Measurements from ENCODE around the gene CRYBG3. TPM values are rescaled to one million over a fixed set of nuclear protein-coding genes. Genes with fewer than 3 reads are reported as not detected.

Gene CRYBG3
- total and polyA plus RNA-seq, 2 donors: 16.2 to 67.5 TPM

GRCh38 chr3:97928986-97929385 lies 107.2 kb downstream of the CRYBG3 start:
- H3K4me1 ChIP-seq (ENCODE audit: insufficient read depth): no peaks in the 10 kb centered on the region
- no peak overlapping the region for H3K27ac ChIP-seq (ENCODE audit: low read depth)
- no peak overlapping the region for H3K4me3 ChIP-seq (ENCODE audit: low read depth, low read length)
- no peak for DNase-seq (ENCODE audit: extremely low spot score)
- 54% methylated on average over 4 of the region's 4 CpGs for WGBS
- H3K36me3 ChIP-seq (ENCODE audit: insufficient read depth): peaks cover 4% of the 10 kb centered on the region

- DNase-seq (ENCODE audit: extremely low spot score): no peak
- Histone ChIP-seq H3K4me1 (ENCODE audit: insufficient read depth) (no peaks in the 10 kb centered on the region), H3K36me3 (ENCODE audit: insufficient read depth) (peaks cover 5% of the 10 kb centered on the region), H3K27ac (ENCODE audit: low read depth) (no peak overlapping the region), H3K4me3 (ENCODE audit: low read depth, low read length) (no peak overlapping the region)
Observed at GRCh38 chr3:97930018-97930417, 108.2 kb downstream of the CRYBG3 start.

- no peaks in the 10 kb centered on the region for H3K4me1 ChIP-seq (ENCODE audit: insufficient read depth)
- 60% methylated on average over 2 of the region's 2 CpGs for WGBS
- peaks cover 5% of the 10 kb centered on the region for H3K36me3 ChIP-seq (ENCODE audit: insufficient read depth)
Observed at GRCh38 chr3:97931218-97931617, 109.4 kb downstream of the CRYBG3 start.

GRCh38 chr3:97932387-97932801 lies 110.6 kb downstream of the CRYBG3 start:
- H3K36me3 ChIP-seq (ENCODE audit: insufficient read depth): peaks cover 4% of the 10 kb centered on the region
- no peaks in the 10 kb centered on the region for H3K4me1 ChIP-seq (ENCODE audit: insufficient read depth)
- 69% methylated on average over 4 of the region's 4 CpGs for WGBS
- H3K27ac ChIP-seq (ENCODE audit: low read depth): no peak overlapping the region
- no peak for DNase-seq (ENCODE audit: extremely low spot score)
- no peak overlapping the region for H3K4me3 ChIP-seq (ENCODE audit: low read depth, low read length)

More at GRCh38 chr3:97931218-97931617, 109.4 kb downstream of the CRYBG3 start:
- no peak overlapping the region for H3K27ac ChIP-seq (ENCODE audit: low read depth)
- DNase-seq (ENCODE audit: extremely low spot score): no peak
- no peak overlapping the region for H3K4me3 ChIP-seq (ENCODE audit: low read depth, low read length)

GRCh38 chr3:97934980-97935695 lies 113.3 kb downstream of the CRYBG3 start:
- DNase-seq (ENCODE audit: extremely low spot score): no peak
- 94% methylated on average over 3 of the region's 3 CpGs for WGBS
- peaks cover 11% of the 10 kb centered on the region for H3K36me3 ChIP-seq (ENCODE audit: insufficient read depth)

GRCh38 chr3:97935842-97936241 lies 114.0 kb downstream of the CRYBG3 start:
- Histone ChIP-seq H3K27ac (ENCODE audit: low read depth) (no peak overlapping the region), H3K4me3 (ENCODE audit: low read depth, low read length) (no peak overlapping the region), H3K4me1 (ENCODE audit: insufficient read depth) (no peaks in the 10 kb centered on the region), H3K36me3 (ENCODE audit: insufficient read depth) (peaks cover 11% of the 10 kb centered on the region)
- 92% methylated on average over 1 of the region's 1 CpG for WGBS
- no peak for DNase-seq (ENCODE audit: extremely low spot score)

More at GRCh38 chr3:97934980-97935695, 113.3 kb downstream of the CRYBG3 start:
- H3K4me3 ChIP-seq (ENCODE audit: low read depth, low read length): no peak overlapping the region
- H3K27ac ChIP-seq (ENCODE audit: low read depth): no peak overlapping the region
- H3K4me1 ChIP-seq (ENCODE audit: insufficient read depth): no peaks in the 10 kb centered on the region

GRCh38 chr3:97937205-97937604 lies 115.4 kb downstream of the CRYBG3 start:
- H3K36me3 ChIP-seq (ENCODE audit: insufficient read depth): peaks cover 12% of the 10 kb centered on the region
- H3K27ac ChIP-seq (ENCODE audit: low read depth): no peak overlapping the region
- 88% methylated on average over 2 of the region's 2 CpGs for WGBS
- no peak overlapping the region for H3K4me3 ChIP-seq (ENCODE audit: low read depth, low read length)
- no peak for DNase-seq (ENCODE audit: extremely low spot score)
- H3K4me1 ChIP-seq (ENCODE audit: insufficient read depth): no peaks in the 10 kb centered on the region

- Histone ChIP-seq H3K4me3 (ENCODE audit: low read depth, low read length) (no peak overlapping the region), H3K4me1 (ENCODE audit: insufficient read depth) (no peaks in the 10 kb centered on the region), H3K27ac (ENCODE audit: low read depth) (no peak overlapping the region), H3K36me3 (ENCODE audit: insufficient read depth) (peaks cover 15% of the 10 kb centered on the region)
- DNase-seq (ENCODE audit: extremely low spot score): no peak
- WGBS: 86% methylated on average over 1 of the region's 1 CpG
Observed at GRCh38 chr3:97938444-97938843, 116.6 kb downstream of the CRYBG3 start.

GRCh38 chr3:97939401-97939800 lies 117.6 kb downstream of the CRYBG3 start:
- no peak for DNase-seq (ENCODE audit: extremely low spot score)
- Histone ChIP-seq H3K4me3 (ENCODE audit: low read depth, low read length) (no peak overlapping the region), H3K36me3 (ENCODE audit: insufficient read depth) (peaks cover 12% of the 10 kb centered on the region), H3K27ac (ENCODE audit: low read depth) (no peak overlapping the region), H3K4me1 (ENCODE audit: insufficient read depth) (no peaks in the 10 kb centered on the region)
- 97% methylated on average over 2 of the region's 2 CpGs for WGBS

- DNase-seq (ENCODE audit: extremely low spot score): no peak
- H3K4me3 ChIP-seq (ENCODE audit: low read depth, low read length): no peak overlapping the region
- H3K4me1 ChIP-seq (ENCODE audit: insufficient read depth): no peaks in the 10 kb centered on the region
- WGBS: 75% methylated on average over 1 of the region's 1 CpG
- no peak overlapping the region for H3K27ac ChIP-seq (ENCODE audit: low read depth)
- H3K36me3 ChIP-seq (ENCODE audit: insufficient read depth): peaks cover 14% of the 10 kb centered on the region
Observed at GRCh38 chr3:97940034-97940433, 118.2 kb downstream of the CRYBG3 start.

- no peak for DNase-seq (ENCODE audit: extremely low spot score)
- 83% methylated on average over 4 of the region's 4 CpGs for WGBS
- Histone ChIP-seq H3K4me1 (ENCODE audit: insufficient read depth) (no peaks in the 10 kb centered on the region), H3K27ac (ENCODE audit: low read depth) (no peak overlapping the region), H3K36me3 (ENCODE audit: insufficient read depth) (peaks cover 17% of the 10 kb centered on the region), H3K4me3 (ENCODE audit: low read depth, low read length) (no peak overlapping the region)
Observed at GRCh38 chr3:97942801-97943546, 121.2 kb downstream of the CRYBG3 start.

GRCh38 chr3:97948351-97949109 lies 126.7 kb downstream of the CRYBG3 start:
- no peak for DNase-seq (ENCODE audit: extremely low spot score)
- no peak overlapping the region for H3K27ac ChIP-seq (ENCODE audit: low read depth)
- peaks cover 10% of the 10 kb centered on the region for H3K36me3 ChIP-seq (ENCODE audit: insufficient read depth)
- no peak overlapping the region for H3K4me3 ChIP-seq (ENCODE audit: low read depth, low read length)
- 80% methylated on average over 5 of the region's 5 CpGs for WGBS
- no peaks in the 10 kb centered on the region for H3K4me1 ChIP-seq (ENCODE audit: insufficient read depth)

- Histone ChIP-seq H3K27ac (ENCODE audit: low read depth) (no peak overlapping the region), H3K4me3 (ENCODE audit: low read depth, low read length) (no peak overlapping the region), H3K36me3 (ENCODE audit: insufficient read depth) (peaks cover 10% of the 10 kb centered on the region), H3K4me1 (ENCODE audit: insufficient read depth) (no peaks in the 10 kb centered on the region)
- DNase-seq (ENCODE audit: extremely low spot score): no peak
- 93% methylated on average over 2 of the region's 2 CpGs for WGBS
Observed at GRCh38 chr3:97949110-97949485, 127.3 kb downstream of the CRYBG3 start.
